T-helper 2 cell (primary cell): ENCODE measurements around the gene MASP2.
"Not testable (repeated sequence)": the region's sequence is repeated elsewhere in the genome, so short reads cannot be mapped to it uniquely, and the experiment has no call there.

Experiments used
- DNase-seq, 5 experiments: peaks; one replicate each; pipeline versions ENCODE4 v3.0.0 to v3.0.0-alpha.2; 2012 to 2022

MASP2 gene

GRCh38 chr1:11058026-11058425 lies 11.0 kb upstream of the MASP2 start:
- no peak for DNase-seq

GRCh38 chr1:11057477-11057876 lies 10.4 kb upstream of the MASP2 start:
- no peak for DNase-seq

- no peak for DNase-seq
These were observed 9.5 kb upstream of the MASP2 start for GRCh38 chr1:11056504-11056903.

DNA sequence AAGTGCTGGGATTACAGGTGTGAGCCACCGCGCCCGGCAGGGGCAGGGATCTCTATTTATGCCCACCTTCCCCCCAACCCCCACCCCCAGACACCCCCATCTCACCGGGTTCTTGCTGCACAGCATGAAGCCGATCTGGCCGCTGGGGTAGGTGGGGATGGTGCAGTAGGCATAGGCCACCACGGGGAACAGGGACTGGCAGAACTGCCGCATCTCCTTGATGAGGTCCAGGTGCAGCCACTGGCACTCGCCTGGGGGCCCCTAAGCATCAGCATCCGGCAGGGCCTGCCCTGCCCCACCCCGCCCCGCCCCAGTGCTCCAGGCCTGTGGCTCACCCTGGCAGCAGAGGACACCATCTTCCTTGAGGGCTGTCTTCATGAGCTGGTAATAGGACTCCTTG lies 8.6 kb upstream of the MASP2 start:
- DNase-seq = no peak

DNA sequence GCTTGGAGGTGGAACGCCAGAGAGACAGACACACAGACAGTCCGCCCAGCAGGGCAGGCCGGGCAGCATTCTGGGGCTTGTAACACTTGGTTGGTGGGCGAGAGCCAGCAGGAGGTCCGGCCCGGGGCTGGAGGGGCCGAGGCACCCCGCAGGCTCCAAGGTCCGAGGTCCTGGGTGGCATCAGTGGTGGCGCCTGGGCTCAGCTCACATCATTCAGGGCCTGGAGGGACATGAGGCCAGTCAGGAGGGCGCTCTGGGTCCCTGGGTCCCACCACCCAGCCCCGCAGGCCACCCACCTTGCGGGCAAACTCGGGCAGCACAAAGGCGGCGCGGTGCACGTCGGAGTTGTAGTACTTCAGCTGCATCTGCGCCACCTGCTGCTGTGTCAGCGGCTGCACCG lies 7.6 kb upstream of the MASP2 start:
- no peak for DNase-seq

GRCh38 chr1:11054181-11054580 lies 7.1 kb upstream of the MASP2 start:
- DNase-seq = no peak

DNA sequence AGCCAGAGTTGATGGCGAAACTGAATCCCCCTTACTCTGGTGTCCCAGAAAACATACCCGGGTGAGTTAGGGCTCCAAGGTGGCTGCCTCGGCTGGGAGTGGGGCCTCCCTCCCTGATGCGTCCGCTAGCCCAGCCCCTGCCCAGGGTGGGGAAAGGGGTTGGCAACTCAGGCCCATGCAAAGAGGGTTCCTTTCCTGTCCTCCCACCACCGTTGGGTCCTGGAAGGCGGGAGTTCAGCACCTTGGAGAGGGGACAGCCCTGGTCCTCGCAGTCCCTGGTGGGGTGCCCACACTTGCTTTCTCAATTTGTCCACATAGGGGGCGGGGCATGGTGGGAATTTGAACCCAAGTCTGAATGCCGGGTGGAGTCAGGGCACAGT lies 6.7 kb upstream of the MASP2 start:
- DNase-seq = no peak

DNA sequence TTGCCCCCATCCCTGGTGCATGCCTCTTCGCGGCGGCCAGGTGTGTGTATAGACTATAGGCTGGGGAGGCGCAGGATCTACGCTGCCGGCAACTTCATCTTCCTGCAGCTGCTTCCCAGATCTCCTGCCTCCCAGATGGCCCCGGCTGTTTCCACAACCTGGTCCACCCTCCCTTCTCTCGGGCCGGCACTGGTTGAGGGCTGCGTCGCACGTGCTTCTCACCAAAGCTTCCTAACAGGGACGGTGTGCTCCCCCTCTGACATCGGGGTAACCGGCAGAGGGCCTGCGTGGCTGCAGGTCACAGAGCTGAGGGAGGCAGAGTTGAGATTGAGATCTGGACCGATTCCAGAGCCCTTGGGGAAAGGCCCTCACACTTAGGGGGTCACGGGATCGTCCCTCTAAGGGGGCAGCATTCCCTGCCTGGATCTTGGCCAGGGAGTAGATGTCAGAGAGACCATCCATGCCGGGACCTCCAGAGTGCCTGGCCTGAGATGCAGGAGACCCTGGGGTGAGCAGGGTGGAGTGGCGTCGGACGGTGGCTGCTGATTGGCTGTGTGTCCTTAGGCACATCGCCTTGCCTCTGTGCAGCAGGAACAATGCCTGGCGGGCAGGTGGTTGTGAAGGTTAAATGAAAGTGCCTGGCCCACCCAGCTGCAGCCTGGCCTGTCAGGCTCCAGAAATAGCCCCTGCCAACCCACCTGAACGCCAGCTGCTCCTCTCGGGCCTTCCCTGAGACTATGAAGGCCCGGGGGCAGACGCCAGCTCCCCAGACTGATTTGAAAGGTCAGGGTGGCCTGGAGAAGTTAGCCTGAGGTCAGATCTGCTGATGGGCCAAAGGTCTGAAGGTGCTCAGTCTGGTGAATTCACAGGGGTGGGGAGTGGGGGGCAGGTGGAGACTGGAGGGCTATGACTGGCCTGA lies 6.1 kb upstream of the MASP2 start:
- no peak for DNase-seq

- peak in 1 of 5 experiments; percentile 26 for DNase-seq
These were observed 4.9 kb upstream of the MASP2 start for GRCh38 chr1:11051781-11052511.

- DNase-seq = not testable (repeated sequence)
These were observed 4.1 kb upstream of the MASP2 start for GRCh38 chr1:11051121-11051520.

GRCh38 chr1:11046270-11046566 lies 821 bp downstream of the MASP2 start:
- DNase-seq = no peak

- no peak for DNase-seq
These were observed 1.4 kb downstream of the MASP2 start for GRCh38 chr1:11045428-11046269.

DNA sequence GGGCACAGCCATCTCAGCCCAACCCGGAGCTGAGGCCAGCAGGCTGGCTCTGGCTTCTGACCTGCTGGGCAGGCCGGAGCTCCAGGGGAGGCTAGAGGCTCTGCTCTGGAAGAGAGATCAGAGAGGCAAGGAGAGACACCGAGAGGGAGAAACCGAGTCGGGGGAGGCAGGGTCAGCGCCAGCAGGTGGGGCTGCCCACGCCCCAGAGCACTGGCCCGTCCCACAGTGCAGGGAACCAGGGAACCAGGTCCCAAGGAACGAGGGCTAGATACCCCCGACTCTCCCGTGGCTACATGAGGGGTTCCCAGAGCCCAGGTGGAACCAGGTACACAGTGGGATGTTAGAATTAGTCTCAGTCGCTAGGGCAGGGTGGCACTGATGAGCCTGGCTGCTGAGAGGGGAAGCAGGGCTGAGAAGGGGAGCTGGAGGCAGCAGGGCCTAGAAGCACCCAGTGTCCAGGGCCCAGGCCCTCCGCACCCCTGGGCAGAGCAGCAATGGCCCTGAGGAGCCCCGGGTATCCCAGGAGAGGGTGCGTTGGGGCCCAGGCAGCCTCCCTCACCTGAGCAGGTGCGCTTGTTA lies 2.1 kb downstream of the MASP2 start:
- DNase-seq = no peak

- DNase-seq = no peak
These were observed 2.8 kb downstream of the MASP2 start for GRCh38 chr1:11044086-11044848.

- DNase-seq = no peak
These were observed 3.8 kb downstream of the MASP2 start for GRCh38 chr1:11042995-11043874.

DNA sequence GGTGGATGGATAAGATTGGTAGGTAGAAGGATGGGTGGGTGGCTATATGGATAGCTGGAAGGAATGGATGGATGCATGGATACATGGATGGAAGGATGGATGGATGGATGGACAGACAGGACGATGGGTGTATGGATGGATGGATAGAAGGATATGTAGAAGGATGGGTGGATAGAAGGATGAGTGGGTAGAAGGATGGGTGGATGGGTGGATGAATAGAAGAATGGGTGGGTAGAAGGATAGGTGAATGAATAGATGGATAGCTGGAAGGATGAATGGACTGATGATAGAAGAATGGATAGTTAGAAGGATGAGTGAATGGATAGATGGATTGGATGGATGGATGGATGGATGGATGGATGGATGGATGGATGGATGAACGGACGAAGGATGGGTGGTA lies 5.0 kb downstream of the MASP2 start:
- no peak for DNase-seq

DNA sequence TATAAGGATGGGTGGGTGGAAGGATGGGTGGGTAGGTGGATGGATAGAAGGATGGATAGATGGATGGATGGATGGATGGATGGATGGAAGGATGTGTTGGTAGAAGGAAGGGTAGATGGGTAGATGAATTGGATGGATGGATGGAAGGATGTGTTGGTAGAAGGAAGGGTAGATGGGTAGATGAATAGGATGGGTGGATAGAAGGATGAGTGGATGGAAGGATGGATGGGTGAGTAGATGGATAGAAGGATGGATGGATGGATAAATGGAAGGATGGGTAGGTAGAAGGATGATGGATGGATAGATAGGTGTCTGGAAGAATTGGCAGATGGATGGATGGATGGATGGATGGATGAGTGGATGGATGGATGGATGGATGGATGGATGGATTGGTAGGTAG lies 6.0 kb downstream of the MASP2 start:
- DNase-seq = no peak

- DNase-seq = not testable (repeated sequence)
These were observed 7.0 kb downstream of the MASP2 start for GRCh38 chr1:11040105-11040429.

- no peak for DNase-seq
These were observed 7.5 kb downstream of the MASP2 start for GRCh38 chr1:11039351-11040104.

GRCh38 chr1:11037740-11038182 lies 9.3 kb downstream of the MASP2 start:
- peak; percentile 69 to 84 (median 80) for DNase-seq
